Measurements from ENCODE around the gene HEXB. TPM values are rescaled to one million over a fixed set of nuclear protein-coding genes. Genes with fewer than 3 reads are reported as not detected.

Gene HEXB
- total RNA-seq, 2 donors from 2014 or later, result 139 to 156 TPM

DNA sequence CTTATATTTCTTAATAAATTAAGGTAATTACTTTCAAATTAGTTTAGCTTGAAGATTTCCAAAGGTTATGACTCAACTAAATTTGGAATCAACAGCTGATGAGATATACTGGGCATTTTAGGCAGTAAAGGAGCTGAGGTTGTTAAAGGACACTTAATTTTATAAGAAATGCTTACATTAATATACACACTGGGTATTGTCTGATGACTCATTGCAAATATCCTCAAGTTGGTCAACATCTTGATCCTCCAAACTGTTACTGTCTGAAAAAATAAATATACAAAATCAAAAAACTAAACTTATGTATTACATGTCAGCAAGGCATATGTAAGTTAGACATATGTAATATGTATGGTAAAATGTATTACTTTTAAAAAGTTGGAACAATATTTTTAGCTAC, 78.5 kb downstream of the HEXB start:
- peaks cover 2% of the 10 kb centered on the region for H3K36me3 ChIP-seq
- TF ChIP-seq CTCF (IDR thresholded peaks at IDR 0.05), result no peak
- peaks cover 12 to 25% of the 10 kb centered on the region in 2 donors for H3K4me1 ChIP-seq (ENCODE audit: control insufficient read depth in 1 of 2, low read depth in 2 of 2)
- no peak overlapping the region for H3K4me3 ChIP-seq
- ATAC-seq (ENCODE audit: insufficient number of reproducible peaks, low FRiP score, low read depth) (no peak), DNase-seq (ENCODE audit: low spot score) (no peak)
- no peaks in the 10 kb centered on the region for H3K9me3 ChIP-seq
- no peak overlapping the region for H3K27ac ChIP-seq
- H3K27me3 ChIP-seq (replicated peaks; ENCODE audit: insufficient read depth), result no peaks in the 10 kb centered on the region

DNA sequence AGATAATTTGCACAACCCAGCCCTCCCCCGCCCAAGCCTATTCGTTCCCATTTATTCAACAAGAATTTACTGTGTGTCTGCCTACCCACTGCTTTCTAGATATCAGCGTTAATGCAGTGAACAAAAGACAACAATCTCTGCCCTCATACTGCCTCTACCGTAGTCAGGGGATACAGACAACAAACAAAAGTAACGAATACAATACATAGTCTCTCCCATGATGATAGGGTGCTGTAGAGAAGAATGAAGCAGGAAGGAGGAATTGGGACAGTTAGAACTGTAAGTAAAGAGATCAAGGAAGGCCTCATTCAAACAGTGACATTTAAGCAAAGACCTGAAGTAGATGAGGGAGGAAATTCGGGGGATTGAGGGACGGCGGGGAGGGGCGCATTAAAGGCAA, 80.2 kb downstream of the HEXB start:
- Histone ChIP-seq H3K4me3 (no peak overlapping the region), H3K4me1 (ENCODE audit: control insufficient read depth in 1 of 2, low read depth in 2 of 2) (peaks cover 12 to 26% of the 10 kb centered on the region in 2 donors), H3K27ac (no peak overlapping the region), H3K36me3 (peaks cover 10% of the 10 kb centered on the region), H3K9me3 (no peaks in the 10 kb centered on the region), H3K27me3 (replicated peaks; ENCODE audit: insufficient read depth) (no peaks in the 10 kb centered on the region)
- DNase-seq (ENCODE audit: low spot score) (no peak), ATAC-seq (ENCODE audit: insufficient number of reproducible peaks, low FRiP score, low read depth) (no peak)
- no peak for TF ChIP-seq CTCF (IDR thresholded peaks at IDR 0.05)

GRCh38 chr5:74765929-74766328, 80.9 kb downstream of the HEXB start:
- Histone ChIP-seq H3K4me1 (ENCODE audit: control insufficient read depth in 1 of 2, low read depth in 2 of 2) (peaks cover 12 to 26% of the 10 kb centered on the region in 2 donors), H3K27me3 (replicated peaks; ENCODE audit: insufficient read depth) (no peaks in the 10 kb centered on the region), H3K27ac (no peak overlapping the region), H3K9me3 (no peaks in the 10 kb centered on the region), H3K36me3 (peaks cover 16% of the 10 kb centered on the region), H3K4me3 (peak overlapping the region; percentile 88)
- no peak for DNase-seq (ENCODE audit: low spot score)
- no peak for ATAC-seq (ENCODE audit: insufficient number of reproducible peaks, low FRiP score, low read depth)
- TF ChIP-seq CTCF (IDR thresholded peaks at IDR 0.05), result no peak

DNA sequence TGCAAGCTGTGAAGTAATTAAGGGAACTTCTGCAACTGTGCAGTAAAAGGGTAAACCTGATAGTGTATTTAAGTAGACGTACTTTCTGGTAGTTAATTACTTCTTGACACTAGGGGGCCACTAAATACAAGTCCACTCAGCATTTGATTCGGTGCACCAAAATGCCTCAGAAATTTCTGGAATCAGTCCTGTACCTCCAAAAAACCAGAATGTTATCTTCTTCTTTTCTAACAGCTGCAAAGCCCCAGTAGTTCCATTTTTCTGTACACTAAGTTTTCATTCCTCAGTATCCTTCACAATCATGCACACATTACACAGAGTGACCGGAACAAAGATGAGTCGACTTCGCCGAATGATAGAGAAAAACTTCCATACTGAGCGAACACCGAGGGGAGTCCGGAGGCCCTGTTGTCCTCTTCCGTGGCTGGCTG, 81.4 kb downstream of the HEXB start:
- ATAC-seq (ENCODE audit: insufficient number of reproducible peaks, low FRiP score, low read depth) (no peak), DNase-seq (ENCODE audit: low spot score) (no peak)
- Histone ChIP-seq H3K36me3 (peaks cover 21% of the 10 kb centered on the region), H3K27me3 (replicated peaks; ENCODE audit: insufficient read depth) (no peaks in the 10 kb centered on the region), H3K4me3 (peak overlapping the region; percentile 88), H3K4me1 (ENCODE audit: control insufficient read depth in 1 of 2, low read depth in 2 of 2) (peaks cover 12 to 26% of the 10 kb centered on the region in 2 donors), H3K27ac (peak overlapping the region; percentile 70 to 75), H3K9me3 (no peaks in the 10 kb centered on the region)
- TF ChIP-seq CTCF (IDR thresholded peaks at IDR 0.05), result peak; percentile 53

DNA sequence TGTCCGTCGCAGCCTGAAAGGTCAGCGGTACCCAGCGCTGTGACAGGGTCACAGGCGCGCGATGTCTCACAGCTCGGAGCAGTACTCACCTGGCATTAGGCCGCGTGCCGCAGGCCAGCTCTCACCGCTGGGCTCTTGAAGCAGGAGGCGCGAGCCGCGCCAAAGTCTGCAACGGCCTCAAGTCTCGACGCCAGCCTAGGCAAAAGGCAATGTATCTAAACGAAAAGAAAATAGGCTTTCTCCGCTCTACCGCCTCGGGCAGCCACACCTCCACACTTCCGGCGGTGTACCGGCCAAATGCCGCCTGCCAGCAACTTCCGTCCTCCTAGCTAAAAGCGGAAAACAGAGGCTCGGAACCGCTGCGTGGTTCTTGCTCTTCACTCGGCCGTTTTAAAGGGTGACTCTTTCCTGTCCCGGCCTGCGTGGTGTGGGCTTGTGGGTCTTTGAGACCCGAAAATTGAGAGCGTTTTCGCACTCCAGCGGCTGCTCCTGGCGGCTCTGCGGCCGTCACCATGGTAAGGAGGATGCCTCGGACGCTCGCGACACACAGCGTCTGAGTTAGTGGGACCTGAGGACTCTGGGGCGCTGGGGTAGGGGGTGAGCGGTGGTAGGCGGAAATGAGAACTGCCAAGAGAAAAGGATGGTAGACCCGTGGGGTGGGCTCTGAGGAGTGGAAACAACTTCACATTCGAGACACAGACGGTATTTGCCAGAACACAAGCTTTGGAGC, 82.0 kb downstream of the HEXB start, which contains the start of the genes GFM2 and NSA2:
Gene GFM2, minus strand, starts transcription at position 269 of the 730 bp plus-strand sequence. CDS start 3,375 bp downstream, outside the sequence.
Gene NSA2, plus strand, starts transcription at position 401 of the 730 bp plus-strand sequence. Its CDS starts 112 bp downstream, at position 513.
- ATAC-seq (ENCODE audit: insufficient number of reproducible peaks, low FRiP score, low read depth) (peak; percentile 93), DNase-seq (ENCODE audit: low spot score) (peak; percentile 59)
- Histone ChIP-seq H3K27ac (peak within 1 kb of the TSS; percentile 70 to 75), H3K27me3 (replicated peaks; ENCODE audit: insufficient read depth) (no peaks in the 10 kb centered on the region), H3K4me3 (peak within 1 kb of the TSS; percentile 88), H3K9me3 (no peaks in the 10 kb centered on the region), H3K4me1 (ENCODE audit: control insufficient read depth in 1 of 2, low read depth in 2 of 2) (peaks cover 12 to 26% of the 10 kb centered on the region in 2 donors), H3K36me3 (peaks cover 21% of the 10 kb centered on the region)
- no peak for TF ChIP-seq CTCF (IDR thresholded peaks at IDR 0.05)

Data from thoracic aorta (tissue), 2 donors.